Measurements from ENCODE around the gene SERPINF2. TPM values are rescaled to one million over a fixed set of nuclear protein-coding genes. Genes with fewer than 3 reads are reported as not detected.

Gene SERPINF2
- polyA plus RNA-seq, 1 donor (not counting 4 experiments of a cell fraction or from before 2014, with no cell fraction given): 0.96 TPM

DNA sequence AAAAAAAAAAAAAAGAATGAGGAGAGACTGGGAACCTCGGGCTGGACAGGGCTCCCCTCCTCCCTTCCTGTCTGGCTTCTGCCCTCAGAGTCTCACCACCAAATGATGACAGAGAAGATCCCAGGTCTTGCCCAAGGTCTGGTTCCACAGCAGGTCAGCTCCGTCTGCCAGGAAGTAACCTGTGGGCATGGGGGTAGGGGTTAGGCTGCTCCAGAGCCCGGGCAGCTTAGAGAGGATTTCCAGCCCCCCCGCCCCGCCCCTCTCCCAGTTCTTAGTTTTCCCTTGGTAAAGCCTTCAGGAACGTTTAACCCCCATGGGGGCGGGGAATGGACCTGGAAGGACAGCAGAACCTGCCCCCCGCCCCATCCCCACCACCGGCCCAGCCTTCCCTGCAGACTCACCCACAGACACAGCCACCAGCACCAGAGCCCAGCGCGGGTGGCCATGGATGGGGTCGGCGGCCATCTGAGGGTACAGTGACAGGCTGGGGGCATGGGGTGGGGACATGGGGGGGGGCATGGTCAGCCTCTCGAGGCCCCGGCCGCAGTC lies 33.2 kb upstream of the SERPINF2 start:
- H3K9me1 ChIP-seq (ENCODE audit: control insufficient read depth, extremely low read depth, insufficient read depth, low read length): no peaks in the 10 kb centered on the region
- peaks cover 28% of the 10 kb centered on the region for H4K20me1 ChIP-seq (ENCODE audit: control insufficient read depth, extremely low read depth, insufficient read depth, low read length)
- no peaks in the 10 kb centered on the region for H3K9me3 ChIP-seq (ENCODE audit: control insufficient read depth, low read depth, low read length)
- peaks cover 30% of the 10 kb centered on the region for H3K4me1 ChIP-seq (ENCODE audit: control insufficient read depth, extremely low read depth, insufficient read depth, low read length)
- TF ChIP-seq, protein P1, sequence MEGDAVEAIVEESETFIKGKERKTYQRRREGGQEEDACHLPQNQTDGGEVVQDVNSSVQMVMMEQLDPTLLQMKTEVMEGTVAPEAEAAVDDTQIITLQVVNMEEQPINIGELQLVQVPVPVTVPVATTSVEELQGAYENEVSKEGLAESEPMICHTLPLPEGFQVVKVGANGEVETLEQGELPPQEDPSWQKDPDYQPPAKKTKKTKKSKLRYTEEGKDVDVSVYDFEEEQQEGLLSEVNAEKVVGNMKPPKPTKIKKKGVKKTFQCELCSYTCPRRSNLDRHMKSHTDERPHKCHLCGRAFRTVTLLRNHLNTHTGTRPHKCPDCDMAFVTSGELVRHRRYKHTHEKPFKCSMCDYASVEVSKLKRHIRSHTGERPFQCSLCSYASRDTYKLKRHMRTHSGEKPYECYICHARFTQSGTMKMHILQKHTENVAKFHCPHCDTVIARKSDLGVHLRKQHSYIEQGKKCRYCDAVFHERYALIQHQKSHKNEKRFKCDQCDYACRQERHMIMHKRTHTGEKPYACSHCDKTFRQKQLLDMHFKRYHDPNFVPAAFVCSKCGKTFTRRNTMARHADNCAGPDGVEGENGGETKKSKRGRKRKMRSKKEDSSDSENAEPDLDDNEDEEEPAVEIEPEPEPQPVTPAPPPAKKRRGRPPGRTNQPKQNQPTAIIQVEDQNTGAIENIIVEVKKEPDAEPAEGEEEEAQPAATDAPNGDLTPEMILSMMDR (optimal IDR thresholded peaks at IDR 0.05 in 1 of 3, IDR thresholded peaks at IDR 0.05 in 1 of 3, conservative IDR thresholded peaks at IDR 0.05 in 1 of 3; ENCODE audit: extremely low read depth in 1 of 3, insufficient read depth in 2 of 3, low read length in 3 of 3): no peak
- no peak for TF ChIP-seq EZH2 (IDR thresholded peaks at IDR 0.05; ENCODE audit: low read length)
- dilution Hi-C loops (cut with MboI; ENCODE audit: extremely low pct_ligation_motif_present, low sequenced_read_pairs): no loop called here
- DNase-seq (ENCODE audit: low read depth, low spot score): no peak
- H3K27ac ChIP-seq (ENCODE audit: control insufficient read depth, insufficient read depth, low read length): no peak overlapping the region
- peaks cover 21 to 25% of the 10 kb centered on the region in 2 experiments for H3K36me3 ChIP-seq (ENCODE audit: control insufficient read depth in 2 of 2, extremely low read depth in 1 of 2, insufficient read depth in 2 of 2, low read length in 2 of 2)
- H3K79me2 ChIP-seq (ENCODE audit: control insufficient read depth, insufficient read depth, low read length): peaks cover 24% of the 10 kb centered on the region
- no peaks in the 10 kb centered on the region for H3K27me3 ChIP-seq (ENCODE audit: control insufficient read depth, extremely low read depth, insufficient read depth, low read length)
- FAIRE-seq: no peak
- H3K4me3 ChIP-seq (ENCODE audit: control insufficient read depth in 2 of 3, extremely low read depth in 1 of 3, insufficient read depth in 2 of 3, low read depth in 1 of 3, low read length in 3 of 3): peak overlapping the region in 1 of 3 experiments; percentile 50
- H3K9ac ChIP-seq (ENCODE audit: control insufficient read depth, extremely low read depth, insufficient read depth, low read length): no peak overlapping the region
- no peak overlapping the region for H2AFZ ChIP-seq (ENCODE audit: control insufficient read depth, low read length)
- H3K4me2 ChIP-seq (ENCODE audit: control insufficient read depth, extremely low read depth, insufficient read depth, low read depth, low read length): no peak overlapping the region

DNA sequence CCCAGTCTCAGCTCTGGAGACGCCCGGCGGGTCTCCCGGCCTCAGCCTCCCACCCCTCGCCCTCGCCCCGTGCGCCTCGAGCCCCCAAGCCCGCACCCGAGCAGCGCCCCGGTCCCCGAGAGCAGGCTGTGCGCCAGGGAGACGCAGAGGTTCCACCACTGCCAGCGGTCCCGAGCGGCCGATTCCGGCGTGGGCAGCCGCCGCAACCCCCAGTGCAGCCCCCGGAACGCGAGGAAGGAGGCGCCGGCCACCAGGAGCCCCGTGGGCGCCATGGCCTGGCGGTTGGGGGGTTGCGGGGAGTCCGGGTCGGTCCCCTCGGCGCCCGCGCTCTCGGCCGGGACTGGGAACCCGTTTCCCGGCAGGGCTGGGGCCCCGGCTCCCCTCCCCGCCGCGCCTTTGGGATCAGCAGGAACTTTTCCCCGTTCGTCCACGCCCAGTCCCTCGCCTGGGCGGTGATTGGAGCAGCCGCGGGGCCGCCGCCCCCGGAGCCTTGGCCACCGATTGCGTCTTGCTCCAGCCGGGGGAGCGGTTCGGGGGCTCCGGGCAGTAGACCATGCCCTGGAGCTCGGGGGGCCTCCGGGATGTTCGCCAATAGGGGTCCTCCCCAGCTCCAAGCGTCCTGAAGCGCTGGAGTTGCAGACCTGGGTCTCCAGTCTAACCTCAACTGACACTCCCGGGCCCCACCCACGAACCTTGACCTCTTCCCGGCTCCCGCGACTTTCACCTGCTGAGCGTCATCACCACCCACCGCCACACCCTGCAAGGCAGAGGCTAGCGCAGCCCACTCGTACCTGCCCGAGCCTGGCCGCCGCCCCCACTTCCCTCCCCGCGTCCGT lies 32.5 kb upstream of the SERPINF2 start, which contains the start of gene TLCD2:
Gene TLCD2, minus strand, starts transcription at position 407 of the 836 bp plus-strand sequence. Its CDS starts 135 bp downstream, at position 272.
- Histone ChIP-seq H3K9me3 (ENCODE audit: control insufficient read depth, low read depth, low read length) (no peaks in the 10 kb centered on the region), H3K4me2 (ENCODE audit: control insufficient read depth, extremely low read depth, insufficient read depth, low read depth, low read length) (peak within 1 kb of the TSS; percentile 57), H3K9me1 (ENCODE audit: control insufficient read depth, extremely low read depth, insufficient read depth, low read length) (no peaks in the 10 kb centered on the region), H3K4me1 (ENCODE audit: control insufficient read depth, extremely low read depth, insufficient read depth, low read length) (peaks cover 30% of the 10 kb centered on the region), H3K27ac (ENCODE audit: control insufficient read depth, insufficient read depth, low read length) (peak within 1 kb of the TSS; percentile 4), H3K36me3 (ENCODE audit: control insufficient read depth in 2 of 2, extremely low read depth in 1 of 2, insufficient read depth in 2 of 2, low read length in 2 of 2) (peaks cover 23 to 25% of the 10 kb centered on the region in 2 experiments), H2AFZ (ENCODE audit: control insufficient read depth, low read length) (peak within 1 kb of the TSS; percentile 21), H3K4me3 (ENCODE audit: control insufficient read depth in 2 of 3, extremely low read depth in 1 of 3, insufficient read depth in 2 of 3, low read depth in 1 of 3, low read length in 3 of 3) (peak within 1 kb of the TSS; percentile 50 to 57 (median 52)), H3K79me2 (ENCODE audit: control insufficient read depth, insufficient read depth, low read length) (peaks cover 30% of the 10 kb centered on the region), H3K27me3 (ENCODE audit: control insufficient read depth, extremely low read depth, insufficient read depth, low read length) (no peaks in the 10 kb centered on the region), H3K9ac (ENCODE audit: control insufficient read depth, extremely low read depth, insufficient read depth, low read length) (peak within 1 kb of the TSS; percentile 65), H4K20me1 (ENCODE audit: control insufficient read depth, extremely low read depth, insufficient read depth, low read length) (peaks cover 32% of the 10 kb centered on the region)
- dilution Hi-C loops (cut with MboI; ENCODE audit: extremely low pct_ligation_motif_present, low sequenced_read_pairs): no loop called here
- no peak for FAIRE-seq
- no peak for TF ChIP-seq EZH2 (IDR thresholded peaks at IDR 0.05; ENCODE audit: low read length)
- TF ChIP-seq, protein P1 (optimal IDR thresholded peaks at IDR 0.05 in 1 of 3, IDR thresholded peaks at IDR 0.05 in 1 of 3, conservative IDR thresholded peaks at IDR 0.05 in 1 of 3; ENCODE audit: extremely low read depth in 1 of 3, insufficient read depth in 2 of 3, low read length in 3 of 3): no peak
- no peak for DNase-seq (ENCODE audit: low read depth, low spot score)
